K562 (cell line): ENCODE results near the gene GEMIN7. TPM values are rescaled to one million over a fixed set of nuclear protein-coding genes. Genes with fewer than 3 reads are reported as not detected.

Experiments used
- CHD1 ChIP-seq: fragments of 200-600 bp; sonication (generic); IDR thresholded peaks from one replicate; pipeline ENCODE4 v1.6.1; 2012; ENCODE audit warnings: mild to moderate bottlenecking, moderate library complexity, low read length, inconsistent platforms
- KDM1A ChIP-seq, 2 experiments: fragments of 450-650 bp; IDR thresholded peaks; 2 replicates each; pipeline ENCODE4 v1.6.1; 2016; ENCODE audit warnings: mild to moderate bottlenecking in 2 of 2
- KLF6 ChIP-seq: fragments of 250-450 bp; sonication (Bioruptor Pico); IDR thresholded peaks from 2 replicates; pipeline ENCODE4 v1.4.0; 2020; ENCODE audit warnings: mild to moderate bottlenecking, moderate library complexity, borderline replicate concordance
- L3MBTL2 ChIP-seq: fragments of 450-650 bp; IDR thresholded peaks from 2 replicates; pipeline ENCODE4 v1.6.1; 2016; ENCODE audit warnings: mild to moderate bottlenecking, moderate library complexity
- PML ChIP-seq: IDR thresholded peaks from 2 replicates; pipeline ENCODE4 v1.6.1; 2012; ENCODE audit warnings: low read length, inconsistent platforms
- POLR2AphosphoS2 ChIP-seq: IDR thresholded peaks from 2 replicates; pipeline ENCODE4 v1.6.1; 2012; ENCODE audit warnings: low read length, improper control_type of control experiment
- SIX5 ChIP-seq, 2 experiments: IDR thresholded peaks; 2 replicates each; pipeline ENCODE4 v1.6.1; 2011; ENCODE audit warnings: low read length in 2 of 2, borderline replicate concordance in 1 of 2, low read depth in 1 of 2, mild to moderate bottlenecking in 1 of 2, moderate library complexity in 1 of 2; ENCODE audit not compliant: insufficient read depth in 1 of 2
- XRCC5 ChIP-seq: fragments of 200-400 bp; formaldehyde crosslinking; IDR thresholded peaks from 2 replicates; pipeline ENCODE4 v1.6.1; 2017; ENCODE audit warnings: low read depth, mild to moderate bottlenecking, low read length
- ZBTB34 ChIP-seq: fragments of 250-450 bp; sonication (Bioruptor Pico); IDR thresholded peaks from 2 replicates; pipeline ENCODE4 v1.8.0; 2021; ENCODE audit warnings: mild to moderate bottlenecking, moderate library complexity
- ZBTB43 ChIP-seq: sonication (generic); formaldehyde crosslinking; IDR thresholded peaks from 2 replicates; pipeline ENCODE4 v1.8.0; 2023; ENCODE audit warnings: mild to moderate bottlenecking, missing genetic modification reagents
- ZNF239 ChIP-seq: fragments of 250-450 bp; sonication (Bioruptor Pico); IDR thresholded peaks from 2 replicates; pipeline ENCODE4 v1.4.0; 2020; ENCODE audit warnings: mild to moderate bottlenecking
- polyA plus RNA-seq, 8 experiments: library from polyadenylated mRNA; depleted of rRNA in 4 of 8; stranded (reverse) in 5 of 8; unstranded in 3 of 8; fragments of >200 nt; fragmentation: Nextera tagmentation in 2 of 8; fragmentation: Illumina TruSeq in 1 of 8; extraction: Ambion mirVana in 2 of 8; extraction: Trizol in 1 of 8; gene quantifications; 2 replicates each; pipeline versions ENCODE4 v1.2.1 to v1.2.3, GENCODE V29; 2011 to 2014; ENCODE audit warnings: inconsistent platforms in 1 of 8, missing spikeins in 1 of 8
- total RNA-seq, 7 experiments: library from RNA; depleted of rRNA in 6 of 7; stranded (reverse); fragments of >200 nt in 6 of 7; fragmentation: Illumina TruSeq in 2 of 7; extraction: Trizol in 2 of 7; gene quantifications; 2 replicates each; pipeline versions ENCODE4 v1.2.1 to v1.2.3, GENCODE V29; 2011 to 2021; ENCODE audit warnings: low replicate concordance in 1 of 7

Gene GEMIN7
- total and polyA plus RNA-seq, 9 of the 15 experiments (the other 6 are each of a cell fraction or from before 2014, with no cell fraction given): 23.1 to 124 (median 54.9) TPM

- TF ChIP-seq ZBTB34 (CRISPR knock-in tag) (no peak), POLR2AphosphoS2 (no peak), PML (no peak), CHD1 (no peak), L3MBTL2 (no peak), SIX5 (IDR thresholded peaks at IDR 0.05; ENCODE audit: borderline replicate concordance in 1 of 2, insufficient read depth in 1 of 2, low read depth in 1 of 2, low read length in 2 of 2) (no peak), KLF6 (CRISPR knock-in tag) (no peak), XRCC5 (no peak), ZBTB43 (CRISPR knock-in tag) (no peak), ZNF239 (CRISPR knock-in tag) (no peak), KDM1A (IDR thresholded peaks at IDR 0.05) (no peak)
Measured at GRCh38 chr19:45068041-45068440, 11.0 kb upstream of the GEMIN7 start (continued).
